SKM-1 treated with dmso at 0.1 percent for 144 hours (cell line): Measurements from ENCODE around the gene KLHDC7B.

Experiments used
- DNase-seq: peaks from one replicate; lab custom pipeline; 2025; ENCODE audit not compliant: unreplicated experiment; lab: John Stamatoyannopoulos, UW

The KLHDC7B gene

DNA sequence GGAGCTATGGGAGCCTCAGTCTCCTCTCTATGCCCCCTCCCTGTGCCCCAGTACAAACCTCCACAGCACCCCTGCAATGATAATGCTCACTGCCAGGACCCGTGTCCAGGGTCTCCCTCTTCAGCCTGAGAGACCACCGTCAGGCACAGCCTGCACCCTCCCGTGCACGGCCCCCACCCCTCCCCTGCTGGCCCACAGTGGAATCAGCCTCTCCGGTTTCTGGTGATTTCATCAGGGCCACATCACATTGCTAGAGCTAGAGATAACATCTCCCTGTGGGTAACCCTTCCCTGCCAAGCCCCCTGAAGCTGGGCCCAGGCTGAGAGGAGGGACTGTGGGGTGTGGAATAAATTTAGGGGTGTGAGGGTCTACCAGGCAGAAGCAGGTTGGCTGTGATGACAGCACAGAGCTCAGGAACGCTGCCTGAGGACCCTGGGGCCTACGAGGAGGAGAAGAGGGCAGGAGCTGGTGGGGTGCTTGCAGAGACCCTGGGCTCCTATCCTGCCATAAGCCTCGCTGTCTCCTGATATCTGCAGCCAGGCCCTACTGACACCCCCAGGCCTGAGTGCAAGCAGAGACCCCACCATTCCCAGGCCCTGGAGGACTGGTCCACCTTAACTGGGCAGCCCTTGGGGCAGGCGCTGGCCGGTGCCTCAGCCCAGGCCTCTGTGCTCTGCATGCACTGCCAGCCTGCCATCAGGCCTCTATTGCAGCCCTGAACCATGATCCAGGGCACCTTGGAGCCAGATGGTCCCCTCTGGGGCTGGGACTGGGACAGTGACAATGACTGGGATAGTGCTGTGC lies at the start of gene KLHDC7B:
KLHDC7B (plus strand) TSS at position 378 of the 804 bp plus-strand sequence; CDS start at position 723, 345 bp downstream.
- peak; percentile 15 for DNase-seq

DNA sequence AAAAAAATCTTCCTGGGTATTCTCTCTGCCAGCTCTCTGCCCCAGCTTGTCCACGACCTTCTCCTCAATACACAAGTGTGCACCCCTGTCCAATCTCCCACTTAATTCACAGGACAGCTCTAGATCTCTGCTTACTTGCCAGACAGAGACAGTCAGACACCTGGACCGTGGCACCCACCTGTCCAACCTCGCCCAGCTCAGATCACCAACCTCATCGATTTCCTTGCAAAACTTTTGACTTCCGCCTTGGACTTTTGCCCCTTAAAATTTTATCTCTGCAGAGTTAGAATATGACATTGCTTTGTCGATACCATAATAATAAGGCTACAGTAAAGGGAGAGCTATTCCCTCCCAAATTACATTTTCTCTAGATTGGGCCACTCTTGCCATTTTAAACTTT lies 48.6 kb upstream of the KLHDC7B start:
- no peak for DNase-seq

DNA sequence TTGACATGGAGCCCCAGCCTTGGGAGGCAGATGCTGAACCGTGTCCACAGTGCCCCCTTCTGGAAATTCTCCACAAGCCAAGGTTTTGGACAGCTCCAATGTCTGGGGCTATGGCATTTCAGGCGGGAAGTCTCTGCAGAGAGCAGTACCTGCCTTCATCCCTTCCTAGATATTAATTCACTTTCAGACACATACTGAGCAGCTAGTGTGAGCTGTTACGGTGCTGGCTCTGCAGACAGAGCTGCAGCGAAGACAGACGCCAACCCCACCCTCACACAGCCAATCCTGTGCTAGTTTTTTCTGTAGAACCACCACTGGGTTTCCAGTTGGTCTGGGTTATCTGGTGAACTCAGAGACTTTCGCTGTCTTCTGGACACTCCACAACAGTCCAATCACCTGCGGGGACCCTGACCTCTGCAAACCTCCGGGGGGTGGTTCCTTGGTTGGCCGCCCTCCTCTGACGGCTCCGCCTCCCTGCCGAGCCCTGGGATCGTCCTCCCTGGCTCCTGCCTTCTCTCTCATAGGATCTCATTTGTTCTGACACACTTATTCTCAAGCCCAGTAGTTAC lies 47.3 kb upstream of the KLHDC7B start:
- peak; percentile 66 for DNase-seq

DNA sequence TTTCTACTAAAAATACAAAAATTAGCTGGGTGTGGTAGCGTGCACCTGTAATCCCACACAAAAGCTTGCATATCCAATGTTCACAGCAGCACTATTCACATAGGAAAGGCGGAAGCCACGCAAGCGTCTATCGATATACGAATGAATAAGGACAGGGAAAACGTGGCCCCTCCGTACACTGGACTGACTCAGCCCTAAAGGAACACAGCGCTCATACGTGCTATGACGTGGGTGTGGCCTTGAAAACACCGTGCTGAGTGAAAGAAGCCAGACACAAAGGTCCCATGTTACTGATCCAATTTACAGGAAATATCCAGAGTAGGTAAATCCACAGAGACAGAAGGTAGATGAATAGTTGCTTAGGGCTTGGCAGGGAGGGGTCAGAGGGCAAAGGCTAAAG lies 45.2 kb upstream of the KLHDC7B start:
- DNase-seq = no peak

DNA sequence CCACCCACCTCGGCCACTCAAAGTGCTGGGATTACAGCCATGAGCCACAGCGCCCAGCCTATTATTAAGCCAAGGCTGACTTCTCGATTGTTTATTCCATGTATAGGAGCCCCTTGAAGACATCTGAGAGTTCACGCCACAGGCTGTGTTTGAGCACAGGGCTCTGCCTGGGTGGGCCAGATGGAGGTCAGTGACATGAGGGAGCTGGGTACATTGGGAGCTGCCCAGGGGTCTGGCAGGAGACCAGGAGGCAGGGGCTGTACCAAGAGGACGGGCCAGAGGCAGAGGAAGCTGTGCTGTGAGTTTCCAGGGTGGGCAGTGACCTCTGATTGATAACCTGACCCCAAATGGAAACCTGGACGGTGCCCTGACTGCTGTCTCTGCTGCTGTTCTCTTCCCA lies 43.6 kb upstream of the KLHDC7B start:
- DNase-seq = no peak

DNA sequence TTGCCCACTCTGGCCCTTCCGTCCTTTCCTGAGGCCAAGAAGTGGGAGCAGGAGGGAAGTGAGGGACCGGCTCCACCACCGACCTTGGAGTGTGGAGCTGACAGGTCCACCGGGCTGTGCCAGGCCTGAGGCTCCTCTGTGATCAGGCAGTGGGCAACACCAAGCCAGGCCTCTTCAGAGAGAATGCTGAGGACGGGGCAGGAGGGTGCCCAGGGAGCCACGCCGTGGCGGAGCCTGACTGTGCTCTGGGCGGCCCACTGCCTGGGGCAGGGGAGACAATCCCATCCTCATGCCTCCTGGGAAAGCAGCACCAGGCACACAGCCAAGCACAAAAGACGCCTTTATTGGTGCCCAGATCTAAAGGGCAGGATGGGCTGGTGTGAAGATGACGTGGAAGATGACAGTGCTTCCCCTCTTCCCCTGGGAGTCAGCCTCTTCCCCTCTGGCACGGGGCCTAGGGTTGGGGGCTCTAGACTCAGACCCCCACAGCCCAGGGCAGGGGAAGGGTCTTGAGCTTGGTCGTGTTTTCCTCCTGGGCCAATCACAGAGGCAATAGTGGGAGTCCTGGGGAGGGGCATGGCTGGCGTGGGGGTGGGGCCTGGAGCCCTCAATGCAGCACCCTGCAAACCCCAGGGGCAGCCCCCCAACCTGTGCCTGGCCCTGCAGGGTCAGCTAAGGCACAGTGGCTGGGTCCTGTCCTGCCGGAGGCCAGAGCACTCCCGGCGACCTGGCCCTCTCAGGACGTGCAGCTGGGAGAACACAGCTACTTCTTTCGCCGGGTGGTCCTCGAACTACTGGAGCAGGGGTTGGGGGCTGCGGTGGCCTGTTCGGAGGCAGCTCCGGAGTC lies 42.8 kb upstream of the KLHDC7B start:
- DNase-seq = no peak

DNA sequence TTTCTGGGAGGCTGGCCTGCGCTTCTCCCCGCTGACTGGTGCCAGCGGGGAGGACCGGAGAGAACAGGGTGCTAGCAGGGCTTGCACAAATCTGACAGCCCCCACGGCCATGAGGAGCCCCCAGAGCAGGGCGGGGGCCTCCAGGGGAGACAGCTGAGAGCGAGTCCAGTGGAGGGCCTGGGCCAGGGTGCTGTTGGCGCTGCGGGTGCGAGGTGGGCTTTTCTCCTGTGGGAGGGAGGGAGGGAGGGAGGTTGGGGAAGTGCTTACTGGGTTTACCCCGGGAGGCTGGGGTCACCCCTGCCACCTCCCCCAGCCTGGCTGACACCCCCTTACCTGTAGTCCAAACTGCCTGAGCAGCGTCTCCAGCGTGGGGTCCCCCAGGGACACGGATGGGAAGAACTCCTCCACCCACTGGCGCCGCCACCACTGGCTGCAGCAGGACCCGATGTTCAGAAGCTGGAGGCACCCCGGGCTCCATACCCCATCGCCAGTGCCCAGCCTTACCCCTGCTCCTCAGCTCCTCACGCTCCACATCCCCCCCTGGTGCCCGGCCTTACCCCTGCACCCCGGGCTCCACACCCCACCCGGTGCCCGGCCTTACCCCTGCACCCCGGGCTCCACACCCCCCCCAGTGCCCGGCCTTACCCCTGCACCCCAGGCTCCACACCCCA lies 42.1 kb upstream of the KLHDC7B start:
- DNase-seq = no peak

DNA sequence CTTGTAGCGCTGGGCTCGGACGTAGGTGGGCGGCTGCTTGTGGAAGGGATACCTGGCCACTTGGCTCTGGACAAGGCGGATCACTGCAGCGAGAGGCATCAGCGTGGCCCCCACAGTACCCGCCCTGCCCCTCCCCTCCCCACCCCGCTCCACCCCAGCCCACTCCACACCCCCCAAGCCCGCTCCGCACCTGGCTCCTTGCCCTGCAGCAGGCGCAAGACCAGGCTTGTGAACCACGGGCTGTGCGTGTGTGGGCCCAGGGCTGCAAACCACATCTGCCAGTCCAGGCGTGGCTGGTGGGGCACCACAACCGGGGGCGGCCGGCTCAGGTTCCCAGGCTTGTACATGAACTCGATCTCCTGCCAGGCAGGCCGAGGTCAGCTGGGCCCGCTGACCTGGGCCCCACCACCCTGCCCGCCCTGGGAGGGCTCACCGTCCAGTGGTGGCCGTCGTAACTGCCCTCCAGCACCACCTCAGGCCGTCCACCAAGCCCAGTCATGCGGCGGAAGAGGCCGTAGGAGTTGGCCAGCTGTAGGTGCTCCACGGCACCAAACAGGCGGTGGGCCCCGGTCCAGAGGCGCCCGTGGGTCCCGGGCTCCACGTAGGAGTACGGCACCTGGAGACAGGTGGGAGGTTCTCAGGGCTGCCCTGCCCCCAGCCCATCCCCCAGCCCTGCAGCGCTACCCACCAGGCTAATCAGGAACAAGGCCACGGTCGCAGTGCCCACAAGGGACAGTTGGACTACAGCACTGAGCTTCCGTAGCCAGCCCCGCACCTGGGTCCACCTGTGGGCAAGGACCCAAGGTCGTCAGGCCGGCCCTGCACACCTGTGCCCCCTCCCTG lies 41.1 kb upstream of the KLHDC7B start:
- no peak for DNase-seq

DNA sequence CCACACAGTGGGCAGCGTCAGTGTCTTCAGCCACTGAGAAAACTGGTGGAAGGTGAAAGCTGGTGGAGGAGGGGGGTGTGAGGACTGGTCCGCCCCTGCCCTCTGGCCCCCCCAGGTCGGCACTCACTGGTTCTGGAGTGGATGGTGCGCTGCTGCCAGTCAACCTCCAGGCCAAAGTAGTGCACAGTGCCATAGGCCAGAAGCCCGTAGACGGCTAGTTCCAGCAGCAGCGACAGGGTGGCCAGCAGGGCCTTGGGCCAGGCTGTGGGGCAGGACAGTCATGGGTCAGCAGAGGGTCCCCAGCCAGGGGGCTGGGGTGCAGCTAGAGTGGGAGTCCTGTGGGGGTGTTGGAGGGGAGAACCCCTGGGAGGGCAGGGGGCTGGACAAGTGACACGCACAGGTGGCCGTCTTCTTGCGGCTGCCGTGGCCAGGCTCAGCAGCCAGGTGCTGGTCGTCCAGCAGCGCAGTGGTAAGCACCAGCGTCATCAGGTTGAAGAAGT lies 40.4 kb upstream of the KLHDC7B start:
- DNase-seq = no peak

DNA sequence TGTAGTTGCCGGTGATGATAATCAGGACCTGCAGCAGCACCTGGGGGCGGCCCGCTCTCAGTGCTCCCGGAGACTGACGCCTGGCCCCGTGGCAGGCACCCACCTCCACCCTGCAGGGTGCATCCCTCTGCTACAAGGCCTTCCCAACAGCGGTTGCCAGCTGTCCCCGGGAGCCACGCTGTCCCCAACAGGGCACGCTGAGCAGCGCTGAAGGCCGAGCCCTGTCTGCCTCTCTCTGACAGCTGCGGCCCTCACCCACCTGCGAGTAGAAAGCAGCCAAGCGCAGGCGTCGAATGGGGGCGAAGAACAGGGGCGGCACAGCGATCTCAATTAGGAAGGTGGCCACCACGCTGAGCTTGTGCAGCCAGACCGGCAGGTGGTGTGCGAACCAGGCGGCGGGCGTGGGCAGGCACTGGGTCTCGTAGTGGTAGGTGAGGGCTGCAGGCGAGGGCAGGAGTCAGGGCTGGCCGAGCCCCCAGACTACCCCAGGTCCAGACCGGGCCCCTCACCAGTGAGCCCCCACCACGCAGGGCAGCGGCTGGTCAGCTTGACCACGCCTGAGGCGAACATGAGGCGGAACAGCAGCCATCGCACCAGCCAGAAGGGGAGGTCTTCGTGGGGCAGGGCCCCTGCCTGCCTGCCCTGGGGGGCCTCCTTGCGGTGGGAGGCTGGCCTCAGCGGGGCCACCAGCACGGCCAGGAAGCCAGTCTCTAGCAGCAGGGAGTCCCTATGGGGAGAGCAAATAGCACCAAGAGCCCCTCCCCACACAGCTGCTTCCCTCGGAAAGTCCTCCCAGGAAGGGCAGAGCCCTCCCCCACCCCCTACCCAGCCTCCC lies 39.7 kb upstream of the KLHDC7B start:
- DNase-seq = no peak

DNA sequence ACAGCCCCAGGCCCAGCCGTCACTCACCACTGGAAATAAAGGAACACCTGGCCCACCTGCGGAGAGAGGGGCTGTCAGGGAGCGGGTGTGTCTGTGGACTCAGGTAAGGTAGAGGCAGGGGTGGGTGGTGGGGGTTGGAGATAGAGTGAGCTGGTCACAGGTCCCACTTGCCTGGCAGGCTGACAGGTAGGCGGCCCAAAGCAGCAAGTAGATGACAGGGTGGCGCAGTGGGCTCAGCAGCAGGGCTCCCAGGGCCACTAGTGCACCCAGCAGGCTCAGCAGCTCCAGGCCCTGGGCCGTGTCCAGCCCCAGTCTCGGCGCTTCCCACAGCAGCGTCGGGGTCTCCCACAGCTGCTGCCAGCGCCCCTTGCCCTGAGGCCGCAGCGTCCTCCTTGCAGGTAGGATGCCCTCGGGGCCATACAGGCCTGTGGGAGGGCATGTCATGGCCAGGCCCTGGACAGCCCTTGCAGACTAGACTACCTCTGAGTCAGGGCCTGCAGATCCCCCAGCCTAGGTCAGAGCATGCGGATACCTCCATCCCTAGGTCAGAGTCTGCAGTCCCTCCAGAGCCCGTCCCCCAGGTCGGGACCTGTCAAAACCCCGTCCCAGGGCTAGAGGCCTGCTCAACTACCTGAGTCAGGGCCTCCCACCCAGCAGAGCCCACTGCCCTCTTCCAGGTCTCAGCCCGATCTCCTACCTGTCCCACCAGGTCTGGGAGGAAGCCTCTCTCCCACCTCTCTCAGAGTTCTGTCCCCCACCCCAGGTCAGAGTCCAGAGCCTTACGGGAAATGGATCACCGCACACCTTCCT lies 38.9 kb upstream of the KLHDC7B start:
- DNase-seq = no peak

DNA sequence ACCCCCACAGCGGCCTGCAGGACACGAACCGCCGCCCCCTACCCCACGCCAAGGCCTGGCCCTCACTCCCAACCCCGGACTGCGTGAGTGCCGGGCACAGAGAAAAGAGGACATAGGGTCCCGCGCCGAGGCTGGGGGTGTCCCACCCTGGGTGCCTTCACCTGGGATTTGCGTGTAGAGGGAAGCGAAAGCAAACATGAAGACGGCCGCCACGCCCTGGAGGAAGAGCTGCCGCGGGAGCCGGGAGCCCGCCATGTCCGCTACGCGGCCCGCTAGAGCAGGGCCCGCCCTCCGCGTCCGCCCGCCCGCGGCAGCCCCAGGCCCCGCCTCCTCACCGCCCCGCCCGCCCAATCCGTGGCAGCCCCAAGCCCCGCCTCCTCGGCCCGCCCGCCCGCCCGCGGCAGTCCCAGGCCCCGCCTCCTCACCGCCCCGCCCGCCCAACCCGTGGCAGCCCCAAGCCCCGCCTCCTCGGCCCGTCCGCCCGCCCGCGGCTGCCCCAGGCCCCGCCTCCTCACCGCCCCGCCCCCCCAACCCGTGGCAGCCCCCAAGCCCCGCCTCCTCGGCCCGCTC lies 38.2 kb upstream of the KLHDC7B start, which contains the start of gene LMF2:
LMF2 (minus strand) TSS at position 282 of the 570 bp plus-strand sequence; CDS start at position 255, 27 bp downstream.
- peak; percentile 90 for DNase-seq

DNA sequence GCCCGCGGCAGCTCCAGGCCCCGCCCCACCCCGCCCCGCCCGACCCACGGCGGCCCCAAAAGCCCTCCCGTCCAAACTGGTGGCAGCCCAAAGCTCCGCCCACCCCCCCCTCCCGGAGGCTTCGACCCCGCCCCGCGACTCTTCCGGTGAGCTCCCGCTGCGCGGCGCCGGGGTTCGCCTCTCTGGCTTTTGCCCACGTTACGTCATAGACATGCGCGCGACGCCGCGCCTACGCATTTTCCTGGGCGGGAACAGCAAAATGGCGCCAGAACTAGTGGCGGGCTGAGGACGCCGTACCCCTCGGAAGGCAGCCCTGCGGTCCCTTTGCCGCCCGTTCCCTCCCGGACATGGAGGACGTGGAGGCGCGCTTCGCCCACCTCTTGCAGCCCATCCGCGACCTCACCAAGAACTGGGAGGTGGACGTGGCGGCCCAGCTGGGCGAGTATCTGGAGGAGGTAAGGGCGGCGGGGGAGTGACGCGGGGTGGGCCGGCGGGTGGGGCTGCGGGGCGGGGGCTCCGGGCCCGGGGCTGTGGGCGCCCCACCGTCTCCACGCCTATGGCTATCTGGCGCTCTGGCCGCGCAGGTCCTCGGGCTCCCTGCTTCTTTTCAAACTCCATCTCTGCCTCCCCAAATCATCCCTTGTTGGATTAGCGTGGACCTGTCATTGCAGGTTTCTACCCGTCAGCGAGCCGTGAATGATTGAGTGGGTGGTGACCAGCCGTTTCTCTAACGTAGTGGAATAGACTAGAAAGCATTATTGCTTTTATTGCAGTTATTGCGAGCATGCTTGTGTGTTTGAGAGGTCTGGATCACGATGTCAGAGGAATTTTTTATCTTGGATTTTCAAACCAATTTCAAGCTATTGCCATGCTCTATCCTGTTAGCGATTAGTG lies 37.5 kb upstream of the KLHDC7B start, which contains the start of gene NCAPH2:
NCAPH2 (plus strand) TSS at position 234 of the 894 bp plus-strand sequence; CDS start at position 348, 114 bp downstream.
- DNase-seq = peak; percentile 90

DNA sequence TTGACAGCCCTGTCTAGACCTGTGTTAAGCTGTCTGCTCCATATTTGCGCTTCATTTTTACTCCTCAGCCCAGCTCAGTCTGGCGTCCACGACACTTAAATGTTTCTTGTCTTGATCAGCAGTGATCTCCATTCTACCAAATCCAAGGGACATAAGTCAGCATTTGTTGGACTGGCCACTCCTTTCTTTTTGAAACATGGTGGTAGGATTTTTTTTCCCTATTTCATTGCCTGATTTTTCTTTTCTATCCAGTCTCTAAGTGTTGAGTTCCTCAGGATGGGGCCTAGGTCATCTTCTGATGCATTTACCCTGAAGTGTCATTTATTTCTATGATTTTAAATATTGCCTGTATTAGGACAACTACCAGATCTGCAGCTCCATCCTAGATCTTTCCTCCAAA lies 36.8 kb upstream of the KLHDC7B start:
- no peak for DNase-seq

DNA sequence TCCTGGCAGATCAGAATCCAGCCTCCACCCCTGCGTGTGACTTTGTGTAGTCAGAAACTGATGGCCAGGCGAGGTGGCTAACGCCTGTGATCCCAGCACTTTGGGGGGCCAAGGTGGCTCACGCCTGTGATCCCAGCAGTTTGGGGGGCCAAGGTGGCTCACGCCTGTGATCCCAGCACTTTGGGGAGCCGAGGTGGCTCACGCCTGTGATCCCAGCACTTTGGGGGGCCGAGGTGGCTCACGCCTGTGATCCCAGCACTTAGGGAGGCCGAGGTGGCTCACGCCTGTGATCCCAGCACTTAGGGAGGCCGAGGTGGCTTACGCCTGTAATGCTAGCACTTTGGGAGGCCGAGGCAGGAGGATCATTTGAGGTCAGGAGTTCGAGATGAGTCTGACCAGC lies 32.5 kb upstream of the KLHDC7B start:
- DNase-seq = no peak

DNA sequence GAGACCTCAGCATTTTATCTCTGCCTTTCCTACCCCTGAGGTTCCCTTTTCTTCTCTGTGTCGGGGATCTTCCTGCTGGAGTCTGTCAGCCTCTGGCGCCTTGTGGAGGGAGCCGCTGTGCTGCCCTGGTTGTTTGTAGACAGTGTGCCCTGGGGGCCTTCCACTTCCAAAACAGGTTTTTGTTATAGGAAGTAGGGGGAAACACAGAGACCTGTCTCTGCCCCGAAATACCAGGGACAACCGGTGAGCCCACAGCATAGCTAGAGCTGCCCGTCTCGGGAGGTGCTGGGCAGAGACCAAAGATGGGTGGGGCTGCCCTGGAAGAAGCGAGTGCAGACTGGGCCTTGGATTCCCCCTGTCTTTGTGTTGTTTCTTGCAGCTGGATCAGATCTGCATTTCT lies 29.6 kb upstream of the KLHDC7B start:
- no peak for DNase-seq

DNA sequence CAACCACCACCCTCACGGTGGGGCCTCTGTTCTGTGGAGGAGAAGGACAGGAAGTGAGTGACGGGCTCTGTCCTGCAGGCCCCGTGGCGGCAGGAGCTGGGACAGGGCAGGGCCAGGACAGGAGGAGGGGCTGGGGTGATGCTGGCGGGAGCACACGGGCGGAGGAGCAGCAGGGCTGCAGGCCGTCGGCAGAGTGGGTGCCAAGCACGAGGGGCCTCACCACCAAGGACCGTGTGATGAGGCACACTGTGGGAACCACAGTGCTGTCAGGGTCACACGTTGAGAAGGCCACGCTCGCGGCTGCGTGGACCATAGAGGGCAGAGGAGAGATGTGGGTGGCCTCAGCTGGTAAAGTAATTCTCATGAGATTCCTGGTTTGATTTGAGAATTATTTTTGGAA lies 28.8 kb upstream of the KLHDC7B start:
- DNase-seq = no peak
